ENCODE data around the gene GM2A.

GM2A gene

DNA sequence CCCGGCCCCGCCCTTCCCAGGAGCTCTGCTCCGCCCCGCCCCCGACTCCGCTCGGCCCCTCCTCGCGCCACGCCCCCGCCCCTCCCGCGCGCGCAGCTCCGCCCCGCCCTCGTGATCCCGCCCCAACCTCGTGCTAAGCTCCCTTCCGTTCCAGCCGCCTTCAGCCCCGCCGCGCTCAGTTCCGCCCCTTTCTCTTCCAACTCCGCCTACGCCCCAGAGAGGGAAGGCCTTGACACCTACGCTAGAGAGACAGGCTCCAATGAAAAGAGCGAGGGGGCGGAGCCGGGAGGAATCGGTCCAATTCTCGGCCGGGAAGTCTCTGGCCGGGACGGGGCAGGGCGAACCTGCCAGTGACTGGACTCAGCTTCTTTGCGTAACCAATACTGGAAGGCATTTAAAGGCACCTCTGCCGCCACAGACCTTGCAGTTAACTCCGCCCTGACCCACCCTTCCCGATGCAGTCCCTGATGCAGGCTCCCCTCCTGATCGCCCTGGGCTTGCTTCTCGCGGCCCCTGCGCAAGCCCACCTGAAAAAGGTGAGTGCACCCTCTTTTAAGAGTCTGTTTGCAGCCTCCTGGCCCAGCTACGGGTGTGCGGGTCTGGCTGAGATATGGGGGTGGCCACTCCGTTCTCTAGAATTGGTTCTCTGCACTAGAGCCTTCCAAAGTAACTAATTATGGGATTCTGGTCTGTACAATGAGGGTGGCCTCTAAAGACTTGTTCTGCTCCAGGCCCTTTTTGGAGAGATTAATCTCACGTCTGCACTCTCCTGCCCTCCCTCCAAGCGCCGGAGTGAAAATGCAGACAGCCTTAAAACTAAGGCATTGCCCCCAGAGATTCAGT is at the start of gene GM2A:
GM2A (plus strand) TSS at position 424 of the 843 bp plus-strand sequence; CDS start at position 456, 32 bp downstream.
- in situ Hi-C loops (cut with HindIII; ENCODE audit: low sequenced_read_pairs) = no loop called here

DNA sequence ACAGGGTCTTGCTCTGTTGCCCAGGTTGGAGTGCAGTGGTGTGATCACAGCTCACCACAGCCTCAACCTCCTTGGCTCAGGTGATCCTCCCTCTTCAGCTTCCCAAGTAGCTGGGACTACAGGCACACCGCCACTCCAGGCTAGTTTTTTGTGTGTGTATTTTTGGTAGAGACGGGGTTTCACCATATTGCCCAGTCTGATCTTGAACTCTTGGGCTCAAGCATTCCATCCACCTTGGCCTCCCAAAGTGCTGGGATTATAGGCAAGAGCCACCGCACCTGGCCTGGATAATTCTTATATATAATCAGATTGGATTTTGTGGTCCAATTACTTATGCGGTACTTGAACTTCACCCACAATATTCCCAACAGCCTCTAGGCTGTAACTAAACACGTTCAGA is 48.9 kb upstream of the GM2A start:
- in situ Hi-C loops (cut with HindIII; ENCODE audit: low sequenced_read_pairs) = no loop called here

DNA sequence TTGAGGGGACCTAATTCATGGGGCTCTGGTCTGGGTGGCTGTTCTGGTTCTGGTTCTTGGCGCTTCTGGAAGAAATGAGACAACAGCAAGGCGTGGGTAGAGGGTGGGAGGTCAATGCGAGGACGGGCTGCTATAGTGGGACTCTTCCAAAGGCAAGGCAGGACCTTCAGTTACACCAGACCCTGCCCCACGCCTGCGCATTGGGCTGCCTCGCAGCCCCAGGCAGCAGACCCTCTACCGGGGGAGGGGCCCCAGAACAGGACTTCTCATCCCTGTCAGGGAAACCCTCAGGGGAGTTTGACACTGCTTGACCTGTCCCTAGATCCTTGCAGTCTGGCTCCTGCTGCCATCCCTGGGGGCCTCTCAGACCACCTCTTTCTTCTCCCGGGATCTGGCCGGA is 47.6 kb upstream of the GM2A start:
- in situ Hi-C loops (cut with HindIII; ENCODE audit: low sequenced_read_pairs) = no loop called here

DNA sequence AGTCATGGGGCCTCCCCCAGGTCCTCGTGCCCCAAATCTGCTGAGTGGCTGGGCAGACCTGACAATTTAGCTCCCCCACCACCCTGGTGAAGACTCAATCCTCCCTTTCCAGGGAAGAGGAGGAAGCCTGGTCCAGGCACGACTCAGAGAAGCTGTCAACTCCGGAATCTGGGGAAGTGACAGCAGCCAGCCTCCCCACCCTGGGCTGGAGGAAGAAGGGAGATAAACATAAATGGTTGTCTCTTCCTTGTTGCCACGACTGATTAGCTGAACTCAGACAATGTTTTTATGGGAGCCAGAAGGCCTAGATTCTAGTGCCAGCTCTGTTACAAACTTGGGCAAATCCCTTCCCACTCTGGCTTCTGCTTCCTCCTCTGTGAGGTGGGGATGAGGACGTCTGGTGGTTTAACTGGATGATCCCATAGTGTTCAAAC is 44.5 kb upstream of the GM2A start:
- in situ Hi-C loops (cut with HindIII; ENCODE audit: low sequenced_read_pairs) = no loop called here

DNA sequence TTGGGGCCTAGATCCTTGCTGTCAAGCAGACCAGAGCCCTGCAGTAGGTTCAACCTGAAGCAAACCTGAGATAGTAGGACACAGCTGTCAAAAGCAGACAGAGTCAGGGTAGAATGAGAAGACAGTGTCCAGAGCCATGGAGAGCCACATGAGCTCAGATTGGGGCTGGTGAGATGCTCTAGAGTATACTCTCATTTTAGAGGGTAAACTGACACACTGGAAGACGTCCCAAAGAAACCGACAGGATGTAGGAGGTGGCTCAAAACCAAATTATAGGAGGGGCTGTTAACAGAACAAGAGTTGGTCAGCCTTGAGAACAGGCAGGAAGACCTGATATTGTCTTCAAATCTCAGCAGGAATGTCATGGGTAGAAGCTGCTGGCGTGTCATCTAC is 40.6 kb upstream of the GM2A start:
- in situ Hi-C loops (cut with HindIII; ENCODE audit: low sequenced_read_pairs) = no loop called here

DNA sequence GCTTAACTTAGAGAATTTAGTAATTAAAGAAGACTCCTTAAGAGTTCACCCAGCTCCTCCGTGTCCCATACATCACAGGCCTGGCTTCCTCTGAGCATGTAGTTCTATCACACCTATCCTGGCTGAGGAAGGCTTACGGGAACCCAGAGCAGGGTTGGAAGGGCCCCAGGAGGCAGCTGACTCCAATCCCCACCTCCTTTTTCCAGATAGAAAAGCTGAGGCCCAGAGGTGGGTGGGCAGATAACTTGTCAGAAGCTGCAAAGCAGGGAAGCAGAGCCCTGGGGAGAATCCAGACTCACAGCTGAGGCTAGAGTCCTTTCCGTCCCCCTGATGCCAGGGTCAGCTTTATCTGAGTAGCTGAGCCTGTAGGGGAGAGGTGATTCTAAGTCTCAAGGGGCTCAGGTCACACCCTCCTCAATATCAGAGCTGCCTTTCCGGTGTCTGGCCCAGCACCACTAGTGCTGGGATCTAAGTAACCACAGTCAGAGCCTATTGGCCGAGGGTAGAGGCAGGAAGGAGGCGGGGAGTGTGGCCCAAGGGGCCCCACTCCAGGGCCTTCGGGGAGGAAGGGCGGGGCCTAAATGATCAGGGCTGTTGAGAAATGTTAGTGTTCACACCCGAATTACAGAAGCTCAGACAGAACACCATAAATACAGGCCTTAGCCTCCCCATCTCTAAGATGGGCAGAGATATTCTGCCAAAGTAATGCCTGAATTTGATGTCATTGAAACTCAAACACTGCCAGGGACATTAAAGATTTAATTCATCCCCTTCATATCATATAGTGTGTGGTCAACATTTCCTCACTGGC is 39.0 kb upstream of the GM2A start:
- in situ Hi-C loops (cut with HindIII; ENCODE audit: low sequenced_read_pairs) = no loop called here

DNA sequence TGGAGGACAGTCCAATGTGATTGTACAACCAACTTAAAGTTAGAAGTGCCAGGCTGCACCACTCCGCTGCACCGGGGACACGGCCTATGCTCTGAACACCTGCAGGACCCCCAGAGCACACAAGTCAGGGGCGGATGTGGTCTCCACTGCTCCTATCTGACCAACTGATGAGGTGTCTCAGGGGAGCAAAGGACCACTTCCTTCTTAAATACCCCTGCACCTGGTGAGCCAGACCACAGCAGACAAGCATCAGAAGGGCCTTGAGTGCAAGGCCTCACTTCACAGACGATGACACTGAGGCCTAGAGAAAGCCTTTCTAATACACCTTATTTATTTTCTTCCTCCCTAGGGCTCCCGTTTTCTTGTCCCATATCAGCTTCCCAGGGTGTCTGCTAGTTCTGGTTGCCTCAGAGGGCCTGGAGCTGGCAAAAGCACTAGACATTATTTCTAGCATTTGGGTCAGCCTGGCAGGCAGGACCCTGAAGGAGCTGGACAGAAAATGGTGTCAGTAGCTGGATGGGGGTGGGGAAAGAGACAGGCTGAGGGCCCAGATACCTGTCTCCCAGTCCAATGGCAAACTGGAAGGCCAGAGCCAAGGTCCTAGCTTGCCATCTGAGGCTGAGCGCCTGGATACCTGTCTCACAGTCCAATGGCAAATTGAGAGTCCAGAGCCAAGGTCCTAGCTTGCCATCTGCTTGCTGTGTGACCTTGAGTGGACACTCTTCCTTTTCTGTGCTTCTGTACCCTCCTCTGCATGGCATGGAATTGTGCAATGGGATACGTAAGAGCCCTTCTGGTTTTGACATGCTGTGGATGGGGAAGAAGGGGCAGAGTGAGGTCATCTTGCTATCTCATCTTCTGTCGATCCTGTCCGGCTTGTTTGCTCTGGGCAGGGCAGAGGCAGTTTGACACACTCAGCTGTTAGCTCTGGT is 38.1 kb upstream of the GM2A start:
- in situ Hi-C loops (cut with HindIII; ENCODE audit: low sequenced_read_pairs) = no loop called here

DNA sequence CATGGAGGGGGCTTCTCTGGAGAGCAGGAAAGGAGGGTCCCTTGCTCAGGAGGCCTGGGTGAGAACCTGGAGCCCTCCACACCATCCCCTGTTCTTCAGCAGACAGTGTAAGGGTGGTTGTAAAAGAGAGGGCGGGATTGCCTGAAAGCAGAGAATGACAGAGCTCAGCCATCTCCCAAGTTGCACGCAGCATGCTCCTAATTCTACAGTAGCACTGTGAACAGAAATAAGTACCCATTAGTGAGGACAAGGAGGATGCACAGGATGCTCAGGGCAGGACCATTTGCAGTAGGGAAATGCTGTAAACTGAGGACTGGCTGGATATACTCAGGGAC is 37.5 kb upstream of the GM2A start:
- in situ Hi-C loops (cut with HindIII; ENCODE audit: low sequenced_read_pairs) = no loop called here

DNA sequence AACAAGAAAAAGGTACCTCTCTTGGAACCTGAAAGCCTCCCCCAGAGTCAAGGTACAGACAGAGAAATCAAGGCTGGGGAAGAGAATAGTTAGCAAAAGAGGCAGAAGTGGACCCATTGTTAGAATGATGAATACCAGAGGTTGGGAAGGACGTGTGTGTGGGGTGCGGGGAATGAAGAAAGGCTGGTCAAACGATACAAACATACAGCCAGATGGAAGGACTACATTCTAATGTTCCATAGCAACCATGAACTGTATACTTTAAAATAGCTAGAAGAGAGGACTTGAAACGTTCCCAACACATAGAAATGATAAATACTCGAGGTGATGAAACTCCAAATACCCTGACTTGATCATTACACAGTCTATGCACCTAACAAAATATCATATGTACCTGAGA is 36.2 kb upstream of the GM2A start:
- in situ Hi-C loops (cut with HindIII; ENCODE audit: low sequenced_read_pairs) = no loop called here

DNA sequence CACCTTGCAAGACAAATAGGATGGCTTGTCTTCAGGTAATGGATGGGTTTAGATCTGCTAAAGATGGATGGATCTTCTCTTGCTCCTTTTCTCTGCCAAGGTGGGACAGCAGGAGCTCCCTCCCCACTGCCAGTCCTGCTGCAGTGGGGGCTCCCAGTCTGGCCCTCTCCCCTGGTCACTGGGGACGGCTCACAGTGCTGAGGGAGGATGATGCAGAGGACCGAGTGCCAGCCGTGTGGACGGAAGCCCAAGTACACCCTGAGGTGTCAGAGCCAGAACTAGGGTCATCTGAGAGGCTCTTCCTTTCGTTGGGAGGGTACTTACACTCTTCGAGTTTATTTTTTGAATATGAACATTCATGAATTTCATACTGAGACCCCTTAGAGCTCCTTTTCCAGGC is 34.8 kb upstream of the GM2A start:
- in situ Hi-C loops (cut with HindIII; ENCODE audit: low sequenced_read_pairs) = no loop called here

DNA sequence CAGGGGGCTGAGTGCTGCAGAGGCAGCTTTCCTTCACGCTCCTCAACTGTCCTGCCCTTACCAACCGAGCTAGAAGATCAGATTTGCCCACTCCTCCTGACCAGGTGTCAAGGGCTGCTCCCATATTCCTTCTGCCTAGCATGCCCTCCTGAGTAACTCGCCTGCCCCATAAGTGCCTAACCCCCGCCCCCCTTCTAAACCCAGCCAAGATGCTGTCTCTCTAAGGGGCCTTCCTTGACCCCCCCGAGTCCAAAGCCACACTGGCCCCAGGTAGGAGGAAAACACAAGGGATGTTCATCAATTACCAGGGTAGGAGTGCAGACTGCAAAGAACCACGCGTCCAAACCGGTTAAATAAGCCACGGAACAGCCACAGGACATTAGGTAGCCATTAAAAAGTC is 33.8 kb upstream of the GM2A start:
- in situ Hi-C loops (cut with HindIII; ENCODE audit: low sequenced_read_pairs) = no loop called here

DNA sequence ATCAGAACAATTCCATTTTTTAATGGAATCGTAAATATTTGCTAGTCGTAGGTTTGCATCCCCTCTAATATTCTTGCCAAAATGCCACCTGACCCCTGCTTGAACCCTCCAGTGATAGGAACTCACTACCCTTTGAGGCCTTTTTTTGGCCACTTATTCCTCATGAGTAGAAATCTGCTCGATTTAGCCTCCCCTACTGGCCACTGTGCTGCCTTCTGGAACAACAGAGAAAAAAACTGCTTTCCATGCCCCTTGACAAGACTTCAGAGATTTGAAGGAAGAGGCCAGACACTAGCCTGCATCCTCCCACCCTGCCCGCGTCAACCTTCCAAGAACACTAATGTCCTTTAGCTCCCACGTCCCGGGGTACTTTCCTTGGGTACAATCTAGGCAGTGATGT is 33.2 kb upstream of the GM2A start:
- in situ Hi-C loops (cut with HindIII; ENCODE audit: low sequenced_read_pairs) = no loop called here

DNA sequence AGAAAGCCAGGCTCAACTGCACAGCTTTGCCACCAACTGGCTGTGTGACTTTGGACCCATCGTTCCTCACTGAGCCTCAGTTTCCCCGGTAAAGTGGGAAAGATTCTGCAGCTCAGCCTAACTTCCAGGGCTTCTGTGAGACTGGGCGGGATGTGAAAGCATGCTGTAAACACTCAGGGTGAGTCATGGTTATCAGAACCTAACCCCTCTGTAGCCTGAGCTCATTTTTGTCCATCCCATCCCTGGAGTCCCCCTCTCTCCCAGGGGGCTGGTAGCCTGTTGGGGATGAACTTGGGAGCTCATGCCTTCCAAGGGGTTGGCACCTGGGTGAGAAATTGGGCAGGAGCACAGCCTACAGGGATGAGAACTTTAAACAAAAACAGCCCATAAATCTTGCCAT is 31.4 kb upstream of the GM2A start:
- in situ Hi-C loops (cut with HindIII; ENCODE audit: low sequenced_read_pairs) = no loop called here

DNA sequence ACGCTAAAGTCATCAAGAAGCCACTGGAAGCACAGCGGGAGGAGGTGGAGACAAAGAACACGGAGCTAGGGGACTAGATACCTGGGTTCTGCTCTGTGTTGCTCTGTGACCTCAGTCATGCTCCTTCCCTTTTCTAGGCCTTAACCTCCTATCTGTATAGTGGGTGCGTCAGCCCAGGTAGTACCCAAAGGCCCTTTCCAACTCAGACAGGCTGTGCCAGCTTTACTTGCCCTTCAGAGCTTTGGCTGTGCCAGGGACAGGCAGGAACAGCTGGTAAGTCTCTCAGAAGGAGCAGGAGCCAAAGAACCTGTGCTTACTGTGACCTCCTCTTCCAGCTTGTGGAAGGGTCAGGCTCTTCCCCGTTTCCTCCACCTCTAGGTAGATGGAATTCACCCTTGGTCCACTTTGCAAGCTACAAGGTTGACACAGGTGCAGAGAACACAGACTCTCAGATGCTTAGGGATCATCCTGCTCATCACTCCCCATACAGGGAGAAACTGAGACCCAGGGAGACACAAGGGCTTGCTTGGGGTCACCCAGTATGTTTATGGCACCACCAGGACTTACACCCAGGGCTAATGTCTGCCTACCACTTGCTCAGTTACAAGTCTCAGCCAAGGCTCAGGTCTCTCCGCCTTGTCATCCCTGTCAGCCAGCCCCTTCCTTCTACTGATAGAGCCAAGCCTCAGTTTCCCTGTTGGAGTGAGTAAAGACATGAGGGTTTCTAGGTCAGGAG is 30.8 kb upstream of the GM2A start:
- in situ Hi-C loops (cut with HindIII; ENCODE audit: low sequenced_read_pairs) = no loop called here

DNA sequence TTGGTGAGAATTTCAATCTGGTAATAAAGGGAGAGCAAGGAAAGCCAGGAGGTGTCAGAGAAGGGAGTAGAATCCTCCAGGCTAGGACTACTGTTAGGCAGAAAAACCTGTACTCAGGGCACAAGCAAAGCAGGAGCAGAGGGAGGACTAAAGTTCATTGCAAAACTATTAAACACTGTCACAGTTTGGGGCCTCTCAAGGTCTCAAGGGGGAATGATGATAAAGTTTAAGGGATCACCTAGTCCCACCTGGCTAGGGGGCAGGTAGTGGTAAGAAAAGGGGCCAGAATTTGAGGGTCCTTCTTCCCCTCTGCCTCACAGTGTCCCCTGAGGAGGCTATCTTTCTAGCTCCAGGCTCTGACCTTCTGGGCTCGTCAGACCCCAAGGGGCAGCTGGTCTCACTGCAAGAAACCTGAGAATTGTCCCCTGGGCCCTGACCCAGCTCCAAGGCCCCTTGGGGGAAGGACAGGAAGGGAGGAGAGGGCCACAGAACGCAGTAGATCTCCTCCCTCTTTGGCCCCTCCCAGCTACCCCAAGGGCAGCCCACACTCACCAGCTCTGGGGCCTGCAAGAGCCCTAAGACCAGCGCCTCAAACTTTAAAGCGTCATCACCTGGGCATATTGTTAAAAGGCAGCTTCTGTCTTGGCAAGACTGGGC is 30.1 kb upstream of the GM2A start:
- in situ Hi-C loops (cut with HindIII; ENCODE audit: low sequenced_read_pairs) = no loop called here

DNA sequence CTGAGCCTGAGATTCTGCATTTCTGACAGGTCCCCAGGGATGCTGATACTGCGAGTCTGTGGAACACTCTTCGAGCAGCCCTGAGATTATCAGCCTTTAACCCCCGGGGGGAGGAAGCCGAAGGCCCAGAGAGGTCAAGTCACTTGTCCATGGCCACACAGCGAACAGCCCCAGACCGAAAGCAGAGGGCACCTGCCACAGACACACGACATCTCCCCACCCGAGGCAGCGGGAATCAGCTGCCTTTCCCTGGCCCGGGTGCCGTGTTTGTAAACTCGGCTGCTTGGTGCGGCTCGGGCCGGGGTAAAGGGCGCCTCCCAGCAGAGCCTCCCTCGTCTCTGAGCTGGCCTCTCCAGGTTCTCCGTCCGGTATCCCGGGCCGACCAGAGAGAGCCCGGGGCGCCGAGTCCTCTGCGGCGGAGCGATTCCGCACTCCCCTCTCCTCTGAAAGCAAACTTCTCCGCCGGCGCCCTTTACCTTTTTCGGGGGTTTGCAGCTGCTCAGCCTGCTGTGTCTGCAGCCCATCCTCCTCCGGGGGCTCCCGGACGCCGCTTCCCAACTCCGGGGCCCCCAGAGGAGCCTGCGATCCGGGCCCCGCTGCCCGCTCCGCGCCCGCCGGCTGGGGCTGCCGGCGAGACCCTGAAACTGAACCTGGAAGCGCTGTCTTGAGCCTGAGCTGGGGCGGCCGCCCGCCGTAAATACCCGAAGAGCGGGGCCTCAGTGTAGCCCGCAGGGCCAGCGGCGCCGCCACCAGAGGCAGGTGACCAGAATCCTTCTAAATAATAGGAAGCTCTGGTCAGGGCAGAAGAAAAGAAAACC is 29.3 kb upstream of the GM2A start, which contains the start of gene CCDC69:
CCDC69 (minus strand) TSS at position 646 of the 818 bp plus-strand sequence; CDS start at position 524, 122 bp downstream.
- in situ Hi-C loops (cut with HindIII; ENCODE audit: low sequenced_read_pairs) = no loop called here

DNA sequence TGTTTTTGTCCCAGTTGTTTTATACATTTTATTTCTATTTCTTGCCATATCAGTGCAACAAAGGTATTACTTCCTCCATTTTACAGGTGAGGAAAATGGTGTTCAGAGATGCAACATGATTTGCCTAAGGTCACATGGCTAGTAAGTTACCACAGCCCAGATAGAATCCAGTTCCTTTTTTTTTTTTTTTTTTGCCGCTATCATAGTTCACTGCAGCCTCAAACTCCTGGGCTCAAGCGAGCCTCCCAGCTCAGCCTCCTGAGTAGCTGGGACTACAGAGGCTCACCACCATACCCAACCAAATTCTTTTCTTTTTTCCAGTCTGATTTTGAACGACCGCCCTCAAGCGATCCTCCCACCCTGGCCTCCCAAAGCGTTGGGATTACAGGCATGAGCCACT is 28.6 kb upstream of the GM2A start:
- in situ Hi-C loops (cut with HindIII; ENCODE audit: low sequenced_read_pairs) = no loop called here

DNA sequence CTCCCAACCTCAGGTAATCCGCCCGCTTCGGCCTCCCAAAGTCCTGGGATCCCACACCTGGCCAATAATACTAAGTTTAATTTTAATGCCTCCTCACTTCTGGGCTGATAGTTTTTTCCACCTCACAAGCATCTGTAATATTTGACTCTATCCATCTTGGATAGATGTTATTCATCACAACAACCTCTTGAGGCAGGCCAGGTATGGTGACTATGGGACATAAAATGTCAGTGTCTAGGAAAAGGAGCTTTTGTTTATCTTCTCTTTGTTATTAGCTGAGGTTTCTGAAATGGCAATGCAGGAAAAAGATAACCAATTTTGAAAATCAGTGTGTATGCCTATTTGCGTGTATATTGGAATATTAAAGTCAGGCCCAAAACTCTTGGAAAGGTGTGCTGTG is 27.9 kb upstream of the GM2A start:
- in situ Hi-C loops (cut with HindIII; ENCODE audit: low sequenced_read_pairs) = no loop called here

DNA sequence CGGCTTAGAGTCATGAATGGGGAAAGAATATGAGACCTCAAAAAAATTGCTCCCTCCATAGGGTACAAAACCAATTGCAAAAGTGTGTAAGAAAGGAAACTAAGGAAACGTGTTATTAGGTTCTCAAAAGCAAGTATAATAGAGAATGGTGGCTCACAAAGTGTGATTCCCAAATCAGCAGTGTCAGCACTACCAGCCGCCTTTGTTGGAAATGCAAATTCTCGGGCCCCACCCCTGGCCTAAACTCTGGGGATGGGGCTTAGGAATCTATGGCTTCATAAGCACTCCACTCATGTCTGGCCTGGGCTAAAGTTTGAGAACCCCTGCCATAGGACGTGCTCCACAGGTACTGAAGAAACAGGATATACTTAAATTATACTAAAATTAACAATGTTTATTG is 27.5 kb upstream of the GM2A start:
- in situ Hi-C loops (cut with HindIII; ENCODE audit: low sequenced_read_pairs) = no loop called here

Data from endothelial cell of hepatic sinusoid (primary cell).